Fibroblast of skin of left biceps (primary cell): ENCODE measurements around the gene TLR8.

ENCODE experiments used
- DNase-seq, 2 experiments: peaks; one replicate each; pipeline ENCODE4 v3.0.0-alpha.2; 2013; ENCODE audit warnings: low read depth in 2 of 2

The TLR8 gene

GRCh38 chrX:12906046-12906761 lies at the start of gene TLR8:
Gene TLR8, plus strand, starts transcription at chrX:12906620. Its CDS starts 87 bp downstream, at chrX:12906707.
- DNase-seq: no peak

DNA sequence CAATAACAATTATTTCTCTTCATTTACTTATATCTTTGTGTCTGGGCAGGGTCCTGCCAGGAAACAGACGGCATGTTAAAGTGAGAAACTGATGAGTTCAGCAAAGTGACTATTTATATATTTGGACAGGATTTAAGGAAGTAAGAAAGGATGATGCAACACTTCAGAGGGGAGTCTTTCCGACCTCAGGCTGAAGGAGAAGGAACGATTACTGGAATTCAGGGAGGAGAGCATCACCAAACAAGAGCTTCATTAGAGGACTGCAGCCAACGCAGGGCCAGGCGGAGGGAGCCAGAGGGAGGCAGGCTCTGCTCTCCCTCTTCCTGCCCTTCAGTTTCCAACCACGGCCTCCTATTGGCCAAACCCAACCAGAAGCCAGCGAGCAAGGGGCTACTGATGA lies 41.1 kb upstream of the TLR8 start:
- DNase-seq: no peak

DNA sequence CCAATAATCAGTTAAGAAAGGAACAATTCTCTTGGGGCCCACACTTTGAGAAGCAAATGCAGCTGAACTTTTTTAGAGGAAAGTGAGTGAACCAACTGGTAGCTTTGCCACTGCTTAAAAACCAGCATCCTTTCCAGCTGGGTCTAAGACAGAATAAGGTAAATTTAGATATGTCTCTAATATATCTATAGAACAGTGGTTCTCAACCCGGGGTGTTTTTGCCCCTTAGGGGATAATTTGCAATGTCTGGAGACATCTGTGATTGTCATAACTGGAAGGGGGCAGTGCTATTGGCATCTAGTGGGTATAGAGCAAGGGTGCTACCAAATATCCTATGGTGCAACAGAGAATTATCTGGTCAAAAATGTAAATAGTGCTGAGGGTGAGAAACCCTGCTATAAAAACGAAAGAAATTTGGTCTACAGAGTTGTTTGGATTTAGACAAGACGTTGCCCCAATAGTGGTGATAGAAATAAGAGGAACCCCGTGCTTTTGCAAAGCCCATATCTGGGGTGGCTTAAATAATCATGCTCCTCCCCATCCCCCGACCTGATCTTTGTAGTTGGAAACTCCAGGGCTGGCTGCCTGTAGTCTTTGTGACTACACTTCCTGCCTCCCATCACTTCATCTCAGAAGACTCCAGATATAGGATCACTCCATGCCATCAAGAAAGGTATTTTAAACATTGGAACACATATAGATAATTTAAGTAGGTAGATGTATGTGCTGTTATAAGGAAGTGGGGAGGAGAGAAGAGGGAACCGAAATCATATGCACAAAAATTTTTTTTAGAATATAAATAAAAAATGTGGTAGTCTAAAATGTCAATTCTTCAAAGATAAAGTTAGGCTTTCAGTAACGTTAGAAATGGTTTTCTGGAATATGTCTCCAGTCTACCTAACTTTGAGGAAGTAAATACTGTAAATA lies 39.7 kb upstream of the TLR8 start, which contains the start of gene TLR7:
TLR7 (plus strand) TSS at position 622 of the 927 bp plus-strand sequence. CDS start 507 bp downstream, outside the sequence.
- no peak for DNase-seq

DNA sequence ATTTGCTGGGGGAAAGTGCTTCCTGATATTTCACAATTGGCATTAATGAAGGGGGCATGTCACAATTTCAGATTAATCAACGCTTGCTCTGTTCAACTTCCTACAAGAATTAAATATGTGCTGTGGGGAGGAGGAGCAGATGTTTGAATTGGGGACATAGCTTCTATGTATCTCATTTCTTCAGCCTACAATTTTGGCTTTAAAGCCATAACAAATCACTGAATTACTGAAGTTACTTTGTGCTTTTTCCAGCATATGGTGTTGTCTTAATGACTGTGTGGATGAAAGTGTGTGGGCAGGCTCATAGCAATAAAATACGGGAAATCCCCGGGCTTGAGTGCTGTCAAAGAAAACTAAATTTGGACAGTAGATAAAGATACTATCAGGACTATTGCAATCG lies 38.7 kb upstream of the TLR8 start:
- no peak for DNase-seq

GRCh38 chrX:12868747-12869146 lies 37.7 kb upstream of the TLR8 start:
- no peak for DNase-seq

DNA sequence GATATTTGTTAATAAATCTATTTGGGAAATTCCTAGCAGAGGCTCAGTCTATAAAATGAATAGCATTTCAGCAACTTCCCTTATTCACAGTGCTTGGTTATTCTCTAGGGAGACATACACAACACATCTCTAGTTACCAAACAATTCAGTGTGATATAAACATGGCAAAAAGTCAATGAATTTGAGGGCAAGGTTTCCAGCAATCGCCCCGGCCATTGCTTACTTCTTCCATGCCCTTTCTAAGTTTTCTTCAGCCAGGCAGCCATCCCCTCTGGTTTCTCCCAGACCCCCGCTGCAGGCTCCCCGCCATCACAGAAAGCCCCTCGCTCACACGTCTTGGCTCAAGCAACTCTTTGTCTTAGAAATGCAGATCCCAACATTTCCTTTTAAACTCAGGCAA lies 35.2 kb upstream of the TLR8 start:
- no peak for DNase-seq

GRCh38 chrX:12872741-12873140 lies 33.7 kb upstream of the TLR8 start:
- no peak for DNase-seq

DNA sequence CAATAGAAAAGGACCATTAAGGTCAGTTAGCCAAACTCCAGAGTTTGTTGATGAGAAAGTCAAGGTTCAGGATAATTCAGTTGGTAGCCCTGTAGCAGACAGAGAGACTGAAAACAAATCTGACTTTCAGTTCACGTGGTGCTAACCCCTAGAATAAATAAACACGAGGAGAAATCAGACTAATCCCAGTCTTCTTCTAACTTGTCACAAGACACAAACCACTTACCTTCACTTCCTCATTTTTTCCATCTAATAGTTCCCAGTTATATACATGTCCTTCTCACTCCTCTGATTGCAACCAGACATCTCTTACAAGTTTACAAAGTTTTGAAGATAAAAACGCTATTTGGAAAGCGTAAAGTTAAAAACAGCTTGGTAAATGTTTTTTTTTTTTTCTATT lies 31.8 kb upstream of the TLR8 start:
- no peak for DNase-seq

DNA sequence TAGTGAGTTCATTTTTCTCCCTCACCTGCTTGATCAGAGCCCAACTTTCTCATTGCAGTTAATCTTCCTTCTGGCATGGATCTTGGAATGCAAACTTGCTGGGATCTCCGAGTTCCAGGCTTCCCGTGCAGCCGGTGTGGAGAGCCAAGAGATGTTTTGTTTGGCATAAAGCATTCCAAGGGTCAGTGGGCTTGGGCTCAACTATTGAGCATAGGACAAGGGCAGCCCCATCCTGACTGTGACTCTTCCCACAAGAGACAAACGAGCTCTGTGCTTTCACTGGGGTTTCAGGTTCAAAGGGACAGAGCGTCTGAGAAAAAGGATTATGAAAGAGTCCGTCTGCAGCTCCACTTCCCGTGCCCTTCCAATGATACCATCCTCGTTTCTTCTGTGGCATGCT lies 29.0 kb upstream of the TLR8 start:
- DNase-seq: no peak

GRCh38 chrX:12878536-12878935 lies 27.9 kb upstream of the TLR8 start:
- no peak for DNase-seq

GRCh38 chrX:12881914-12882313 lies 24.5 kb upstream of the TLR8 start:
- no peak for DNase-seq

GRCh38 chrX:12885508-12885907 lies 20.9 kb upstream of the TLR8 start:
- DNase-seq: no peak

GRCh38 chrX:12886545-12886944 lies 19.9 kb upstream of the TLR8 start:
- DNase-seq: no peak

GRCh38 chrX:12887141-12887540 lies 19.3 kb upstream of the TLR8 start:
- no peak for DNase-seq

DNA sequence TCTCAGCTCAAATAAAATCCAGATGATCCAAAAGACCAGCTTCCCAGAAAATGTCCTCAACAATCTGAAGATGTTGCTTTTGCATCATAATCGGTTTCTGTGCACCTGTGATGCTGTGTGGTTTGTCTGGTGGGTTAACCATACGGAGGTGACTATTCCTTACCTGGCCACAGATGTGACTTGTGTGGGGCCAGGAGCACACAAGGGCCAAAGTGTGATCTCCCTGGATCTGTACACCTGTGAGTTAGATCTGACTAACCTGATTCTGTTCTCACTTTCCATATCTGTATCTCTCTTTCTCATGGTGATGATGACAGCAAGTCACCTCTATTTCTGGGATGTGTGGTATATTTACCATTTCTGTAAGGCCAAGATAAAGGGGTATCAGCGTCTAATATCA lies 18.7 kb upstream of the TLR8 start:
- DNase-seq: no peak

DNA sequence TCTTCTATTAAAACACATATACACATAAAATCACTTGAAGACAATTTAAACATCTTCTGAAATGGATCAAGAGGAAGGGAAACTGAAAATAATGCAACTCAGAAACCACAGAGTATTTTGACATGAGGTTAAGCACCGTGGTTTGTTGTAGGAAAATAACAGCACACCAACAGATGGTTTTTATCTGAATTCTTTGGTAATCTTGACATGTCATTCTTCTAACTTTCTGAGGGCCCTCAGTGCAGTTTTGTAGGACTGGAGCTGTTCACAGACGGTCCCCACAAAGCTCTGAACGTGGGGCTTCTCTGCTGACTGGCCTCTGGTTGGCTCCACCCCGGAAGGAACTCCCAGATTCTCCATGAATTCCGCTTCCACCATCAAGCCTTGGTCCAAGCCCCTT lies 16.0 kb upstream of the TLR8 start:
- no peak for DNase-seq

GRCh38 chrX:12891171-12891570 lies 15.2 kb upstream of the TLR8 start:
- DNase-seq: no peak

GRCh38 chrX:12891915-12892506 lies 14.4 kb upstream of the TLR8 start:
- no peak for DNase-seq

- no peak for DNase-seq
Measured at GRCh38 chrX:12892716-12893115, 13.7 kb upstream of the TLR8 start.

- DNase-seq: no peak
Measured at GRCh38 chrX:12894074-12895030, 12.1 kb upstream of the TLR8 start.

DNA sequence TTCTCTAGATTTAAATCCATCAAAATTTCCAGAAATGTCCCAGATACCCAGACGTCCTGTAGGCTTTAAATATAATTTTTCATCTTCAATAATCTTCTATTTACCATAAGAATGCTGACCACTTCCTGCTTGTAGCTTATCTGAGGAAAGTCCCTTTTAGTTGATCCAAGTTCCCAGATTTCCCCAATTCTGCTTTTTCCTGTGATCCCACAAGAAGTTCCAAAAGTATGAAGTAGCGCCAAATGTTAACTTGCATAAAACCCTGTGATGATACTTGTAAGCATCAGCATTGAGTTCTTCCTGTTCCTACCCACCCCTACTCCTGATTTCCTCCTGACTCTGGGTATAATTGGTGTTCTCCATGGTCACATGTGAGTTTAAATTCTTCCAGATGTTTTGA lies 10.6 kb upstream of the TLR8 start:
- no peak for DNase-seq
